MCF 10A (cell line): ENCODE measurements around the gene ZNF747. TPM values are rescaled to one million over a fixed set of nuclear protein-coding genes. Genes with fewer than 3 reads are reported as not detected.

Experiments used
- BruUV-seq: library from RNA; stranded (reverse); fragments of 400-500 nt; replicated peaks from 2 replicates; lab custom pipeline; 2021; lab: Mats Ljungman, UMichigan
- CTCF ChIA-PET: fragments of 300-600 bp; sonication (Branson Sonifier 250); formaldehyde crosslinking; extraction: SDS; loops from one replicate; lab custom pipeline; 2021; ENCODE audit warnings: antibody characterized with exemption, inconsistent platforms; lab: Yijun Ruan, JAX
- POLR2A ChIA-PET: fragments of 300-600, 350-650 bp; sonication (Branson Sonifier 250); formaldehyde crosslinking; extraction: SDS; loops from one replicate; lab custom pipeline; 2020; ENCODE audit warnings: antibody characterized with exemption, inconsistent platforms; lab: Yijun Ruan, JAX
- DNase-seq: peaks from one replicate; pipeline ENCODE4 v3.0.0-alpha.2; 2018; ENCODE audit not compliant: unreplicated experiment
- H3K27ac Mint-ChIP-seq: one replicate; pipeline ENCODE4 v1.8.0; 2022; ENCODE audit warnings: mild to moderate bottlenecking, low read depth, mixed read lengths; ENCODE audit not compliant: unreplicated experiment
- H3K27me3 Mint-ChIP-seq: one replicate; pipeline ENCODE4 v1.8.0; 2022; ENCODE audit warnings: mixed read lengths; ENCODE audit not compliant: insufficient read depth, unreplicated experiment
- H3K36me3 Mint-ChIP-seq: one replicate; pipeline ENCODE4 v1.8.0; 2022; ENCODE audit warnings: mild to moderate bottlenecking, moderate library complexity, mixed read lengths; ENCODE audit not compliant: insufficient read depth, unreplicated experiment
- H3K4me1 Mint-ChIP-seq: one replicate; pipeline ENCODE4 v1.8.0; 2022; ENCODE audit warnings: mixed read lengths; ENCODE audit not compliant: insufficient read depth, unreplicated experiment
- H3K4me3 Mint-ChIP-seq: one replicate; pipeline ENCODE4 v1.8.0; 2022; ENCODE audit warnings: mild to moderate bottlenecking, moderate library complexity, mixed read lengths; ENCODE audit not compliant: unreplicated experiment
- H3K9me3 Mint-ChIP-seq: one replicate; pipeline ENCODE4 v1.8.0; 2022; ENCODE audit warnings: mixed read lengths; ENCODE audit not compliant: unreplicated experiment
- CTCF ChIP-seq: fragments of 200-600 bp; IDR thresholded peaks from one replicate; pipeline ENCODE4 v1.8.0; 2022; ENCODE audit warnings: antibody characterized with exemption, mild to moderate bottlenecking; ENCODE audit not compliant: unreplicated experiment
- intact Hi-C: fragments of 100-400 bp; cut with micrococcal nuclease; formaldehyde crosslinking; loops from 2 replicates; pipeline ENCODE4 v1.14.1; 2022
- total RNA-seq: library from RNA; stranded (reverse); gene quantifications from 2 replicates; pipeline ENCODE4 v1.2.3, GENCODE V29; 2022

ZNF747 gene
- total RNA-seq, 1 experiment from 2014 or later: 13.7 TPM

DNA sequence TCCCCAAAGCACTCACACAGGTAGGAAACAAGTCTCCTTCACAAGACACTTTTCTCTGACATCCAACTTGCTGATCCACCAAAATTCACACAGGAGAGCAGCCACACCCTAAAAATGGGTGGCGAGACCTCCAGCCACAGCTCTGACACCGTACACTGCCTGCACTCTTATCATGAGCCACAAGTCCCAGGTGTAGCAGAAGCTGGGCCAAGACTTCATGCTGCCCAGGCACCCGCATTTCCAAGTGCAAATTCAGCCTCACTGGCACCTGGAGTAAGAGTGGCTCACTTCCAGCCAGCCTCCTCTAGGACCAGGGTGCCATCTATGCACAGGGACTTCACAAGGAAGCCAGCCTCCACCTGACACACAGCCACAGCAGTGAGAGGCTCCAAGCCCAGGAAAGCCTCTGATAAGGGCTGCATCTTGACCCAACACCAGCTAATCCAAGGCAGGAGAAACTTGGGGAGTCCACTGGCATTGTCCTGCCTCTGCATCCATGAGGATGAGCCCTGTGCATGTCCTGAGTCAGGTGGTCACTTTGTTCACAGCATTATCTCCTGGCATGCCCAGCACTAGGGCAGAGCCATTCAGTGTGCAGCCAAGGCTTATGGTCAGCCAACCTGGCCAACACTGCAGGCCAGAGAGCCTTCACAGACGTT is 5.7 kb downstream of the ZNF747 start:
- Mint-ChIP-seq H3K27me3 (no peaks in the 10 kb centered on the region), H3K27ac (peak overlapping the region; percentile 88), H3K4me1 (peaks cover 15% of the 10 kb centered on the region), H3K36me3 (peaks cover 23% of the 10 kb centered on the region), H3K4me3 (no peak overlapping the region), H3K9me3 (no peaks in the 10 kb centered on the region)
- BruUV-seq: no TSS peak
- intact Hi-C loops: loop anchor here (5.0 kb wide), 2 partner anchors 43 to 97 kb away; partner anchors contain the start of genes DCTPP1 and ZNF688
- DNase-seq: no peak
- TF ChIP-seq CTCF: no peak
- POLR2A ChIA-PET: interaction anchor here (1.2 to 4.1 kb wide), 5 partner anchors 15 to 99 kb away, joined by 3 to 38 read pairs (median 6); partner anchors contain the start of genes DCTPP1, SEPHS2 and ZNF764
- CTCF ChIA-PET: interaction anchor here (0.6 to 1.7 kb wide), 8 partner anchors 28 to 128 kb away, joined by 3 to 5 read pairs (median 3); partner anchors contain the start of gene DCTPP1

DNA sequence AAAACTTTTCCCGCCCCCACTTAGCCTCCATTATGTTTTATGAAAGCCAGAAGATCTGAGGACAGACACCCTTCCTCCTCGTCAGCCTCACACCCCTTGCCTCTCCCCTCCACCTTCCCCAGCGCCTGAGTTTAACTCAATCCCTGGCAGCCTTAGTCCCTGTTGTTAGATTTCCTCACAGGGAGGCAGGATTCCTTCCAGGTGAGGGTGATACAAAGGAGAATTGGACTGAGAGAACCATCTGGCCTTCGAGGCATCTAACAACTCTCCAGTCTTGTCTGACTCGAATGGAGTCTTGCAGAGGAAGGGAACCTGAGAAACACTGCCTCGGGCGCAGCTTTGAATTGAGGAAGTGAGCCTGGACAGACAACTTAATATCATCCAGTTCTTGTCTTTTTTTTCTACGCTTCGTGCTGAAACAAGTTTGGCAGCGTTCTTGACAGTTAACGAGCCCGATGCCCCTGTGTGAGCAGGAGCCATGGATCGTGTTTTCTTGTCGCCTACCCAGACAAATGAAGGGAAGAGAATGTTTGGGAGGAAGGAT is 7.0 kb downstream of the ZNF747 start:
- no peak for DNase-seq
- H3K27me3 Mint-ChIP-seq: no peaks in the 10 kb centered on the region
- H3K4me1 Mint-ChIP-seq: peaks cover 15% of the 10 kb centered on the region
- H3K27ac Mint-ChIP-seq: peak overlapping the region; percentile 88
- peaks cover 23% of the 10 kb centered on the region for H3K36me3 Mint-ChIP-seq
- POLR2A ChIA-PET: interaction anchor here (0.5 to 4.1 kb wide), 23 partner anchors 8 to 462 kb away, joined by 3 to 38 read pairs (median 5); partner anchors contain the start of genes ALDOA, DCTPP1, FBRS and PPP4C
- no peak for TF ChIP-seq CTCF
- H3K4me3 Mint-ChIP-seq: peak overlapping the region; percentile 81
- BruUV-seq: TSS peak; percentile 52
- CTCF ChIA-PET: interaction anchor here (0.6 to 1.2 kb wide), 3 partner anchors 76 to 98 kb away, joined by 3 to 5 read pairs (median 3); partner anchors contain the start of gene DCTPP1
- intact Hi-C loops: loop anchor here (2.0 to 5.0 kb wide), 5 partner anchors 37 to 95 kb away; partner anchors contain the start of genes DCTPP1, ZNF688 and ZNF785
- no peaks in the 10 kb centered on the region for H3K9me3 Mint-ChIP-seq

DNA sequence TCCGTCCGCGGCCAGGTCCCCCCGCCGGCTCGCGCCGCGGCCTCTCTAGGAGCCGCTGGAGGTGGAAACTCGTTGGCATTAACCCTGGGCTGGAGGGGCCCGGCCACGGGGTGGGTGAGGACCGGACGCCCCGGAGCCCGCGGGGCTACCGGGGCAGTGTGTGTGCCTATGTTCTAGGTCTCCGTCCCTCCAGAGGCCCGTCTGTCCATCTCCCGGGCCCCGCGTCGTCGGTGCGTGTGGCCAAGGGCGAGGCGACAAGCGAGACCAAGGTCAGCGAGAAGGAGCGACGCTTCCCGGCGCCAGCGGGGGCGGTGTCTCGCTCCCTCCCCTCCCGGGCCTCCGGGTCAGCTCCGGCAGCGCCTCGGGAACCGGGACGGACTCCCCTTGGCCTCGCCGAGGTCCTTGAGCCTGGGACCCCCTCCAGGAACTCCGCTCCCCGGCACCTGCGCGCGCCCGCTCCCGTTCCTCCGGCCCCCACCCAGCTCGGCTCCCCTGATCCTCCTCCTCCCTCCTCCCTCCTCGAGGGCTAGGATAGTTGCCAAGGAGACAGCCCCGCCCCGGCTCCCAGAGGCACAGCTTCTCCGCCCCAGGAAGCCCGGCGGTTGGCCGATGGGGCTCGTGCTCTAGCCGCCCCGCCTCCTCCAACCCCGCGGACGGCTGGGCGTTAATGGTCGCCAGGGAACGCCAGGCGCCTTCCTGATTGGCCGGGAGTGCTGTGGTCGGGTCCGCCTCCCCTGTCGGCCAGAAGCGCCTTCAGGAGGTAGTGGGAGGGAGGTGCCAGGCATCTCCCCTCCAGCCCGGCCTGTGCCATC is 7.6 kb downstream of the ZNF747 start:
- peak; percentile 18 for TF ChIP-seq CTCF
- H3K27ac Mint-ChIP-seq: peak overlapping the region; percentile 88
- no peaks in the 10 kb centered on the region for H3K9me3 Mint-ChIP-seq
- CTCF ChIA-PET: interaction anchor here (0.6 to 0.7 kb wide), 2 partner anchors 11 to 77 kb away, joined by 3 read pairs; no protein-coding TSS in a partner anchor
- peaks cover 21% of the 10 kb centered on the region for H3K4me1 Mint-ChIP-seq
- H3K36me3 Mint-ChIP-seq: peaks cover 23% of the 10 kb centered on the region
- H3K27me3 Mint-ChIP-seq: no peaks in the 10 kb centered on the region
- peak overlapping the region; percentile 81 for H3K4me3 Mint-ChIP-seq
- no TSS peak for BruUV-seq
- intact Hi-C loops: loop anchor here (1.0 to 5.0 kb wide), 6 partner anchors 36 to 95 kb away; partner anchors contain the start of genes DCTPP1, ZNF688 and ZNF785
- POLR2A ChIA-PET: interaction anchor here (0.5 to 4.1 kb wide), 25 partner anchors 9 to 461 kb away, joined by 3 to 38 read pairs (median 4); partner anchors contain the start of genes ALDOA, DCTPP1, FBRS and PPP4C
- peak; percentile 99 for DNase-seq
